MM.1S (cell line): ENCODE data around the gene ZBED5.

Experiments used
- DNase-seq: peaks from one replicate; pipeline ENCODE4 v3.0.0-alpha.2; 2015
- H2AFZ ChIP-seq: fragments of 300-600 bp; sonication (generic); 2 replicates; pipeline ENCODE4 v1.6.0; 2016; ENCODE audit warnings: antibody characterized with exemption, low read length
- H3F3A ChIP-seq: fragments of 300-600 bp; sonication (generic); 2 replicates; pipeline ENCODE4 v1.6.1; 2016; ENCODE audit warnings: mild to moderate bottlenecking, antibody characterized with exemption, low read length, moderate library complexity, mixed read lengths; ENCODE audit not compliant: insufficient read depth
- H3K27ac ChIP-seq: fragments of 300-600 bp; sonication (generic); 2 replicates; pipeline ENCODE4 v1.5.1; 2016; ENCODE audit warnings: mild to moderate bottlenecking, low read length
- H3K27me3 ChIP-seq: fragments of 300-600 bp; sonication (generic); replicated peaks from 2 replicates; pipeline ENCODE4 v1.6.0; 2016; ENCODE audit warnings: low read length; ENCODE audit not compliant: insufficient read depth
- H3K36me3 ChIP-seq: fragments of 300-600 bp; sonication (generic); replicated peaks from 2 replicates; pipeline ENCODE4 v1.6.1; 2016; ENCODE audit warnings: mild to moderate bottlenecking, low read length, mixed read lengths; ENCODE audit not compliant: insufficient read depth
- H3K4me1 ChIP-seq: fragments of 300-600 bp; sonication (generic); 2 replicates; pipeline ENCODE4 v1.6.1; 2016; ENCODE audit warnings: low read length, mixed read lengths
- H3K4me2 ChIP-seq: fragments of 300-600 bp; sonication (generic); 2 replicates; pipeline ENCODE4 v1.6.0; 2016; ENCODE audit warnings: low read depth, low read length
- H3K4me3 ChIP-seq: fragments of 300-600 bp; sonication (generic); 2 replicates; pipeline ENCODE4 v1.5.1; 2016; ENCODE audit warnings: low read length, mixed read lengths
- H3K79me2 ChIP-seq: fragments of 300-600 bp; sonication (generic); 2 replicates; pipeline ENCODE4 v1.6.1; 2016; ENCODE audit warnings: mixed run types, low read length, mixed read lengths
- H3K9ac ChIP-seq: fragments of 300-600 bp; sonication (generic); 2 replicates; pipeline ENCODE4 v1.6.1; 2016; ENCODE audit warnings: low read length, mixed read lengths
- H3K9me2 ChIP-seq: fragments of 300-600 bp; sonication (generic); replicated peaks from 2 replicates; pipeline ENCODE4 v1.6.1; 2016; ENCODE audit warnings: mild to moderate bottlenecking, low read length, mixed read lengths; ENCODE audit not compliant: insufficient read depth
- H3K9me3 ChIP-seq: fragments of 300-600 bp; sonication (generic); replicated peaks from 2 replicates; pipeline ENCODE4 v1.6.1; 2016; ENCODE audit warnings: mild to moderate bottlenecking, low read length, mixed read lengths; ENCODE audit not compliant: insufficient read depth
- H4K20me1 ChIP-seq: fragments of 300-600 bp; sonication (generic); 2 replicates; pipeline ENCODE4 v1.6.1; 2016; ENCODE audit warnings: mild to moderate bottlenecking, low read length, moderate library complexity, mixed read lengths; ENCODE audit not compliant: insufficient read depth
- EZH2 ChIP-seq: fragments of 300-600 bp; sonication (generic); optimal IDR thresholded peaks from 2 replicates; pipeline ENCODE3; 2017; ENCODE audit warnings: low read depth, mild to moderate bottlenecking, antibody characterized with exemption, low read length, mixed read lengths
- EZH2phosphoT487 ChIP-seq: fragments of 300-600 bp; sonication (generic); IDR thresholded peaks from 2 replicates; pipeline ENCODE4 v1.6.1; 2018; ENCODE audit warnings: antibody characterized with exemption, low read length
- TF ChIP-seq, protein P1 (sequence below): fragments of 300-600 bp; sonication (generic); IDR thresholded peaks from 2 replicates; pipeline ENCODE4 v1.5.1; 2016; ENCODE audit warnings: antibody characterized with exemption, low read length, mixed read lengths

The ZBED5 gene

GRCh38 chr11:10857709-10858438 lies at the start of gene ZBED5:
Gene ZBED5, minus strand, starts transcription at chr11:10858053. Its CDS starts 3,108 bp downstream, at chr11:10854945.
- peaks cover 48% of the 10 kb centered on the region for H3K79me2 ChIP-seq
- H3K9ac ChIP-seq = peak within 1 kb of the TSS; percentile 90
- H3K27ac ChIP-seq = peak within 1 kb of the TSS; percentile 88
- H3K36me3 ChIP-seq = peaks cover 21% of the 10 kb centered on the region
- peak; percentile 99 for DNase-seq
- peak within 1 kb of the TSS; percentile 96 for H3K4me3 ChIP-seq
- no peaks in the 10 kb centered on the region for H3K9me2 ChIP-seq
- peaks cover 8% of the 10 kb centered on the region; the same call in 1 of the 2 replicates for H3K4me1 ChIP-seq
- peak within 1 kb of the TSS; percentile 93 for H2AFZ ChIP-seq
- no peaks in the 10 kb centered on the region for H3K27me3 ChIP-seq
- peak within 1 kb of the TSS; percentile 83 for H3K4me2 ChIP-seq
- H3K9me3 ChIP-seq = no peaks in the 10 kb centered on the region
- H3F3A ChIP-seq = peaks cover 13% of the 10 kb centered on the region
- H4K20me1 ChIP-seq = no peaks in the 10 kb centered on the region
- TF ChIP-seq EZH2 = no peak
- TF ChIP-seq, protein P1, sequence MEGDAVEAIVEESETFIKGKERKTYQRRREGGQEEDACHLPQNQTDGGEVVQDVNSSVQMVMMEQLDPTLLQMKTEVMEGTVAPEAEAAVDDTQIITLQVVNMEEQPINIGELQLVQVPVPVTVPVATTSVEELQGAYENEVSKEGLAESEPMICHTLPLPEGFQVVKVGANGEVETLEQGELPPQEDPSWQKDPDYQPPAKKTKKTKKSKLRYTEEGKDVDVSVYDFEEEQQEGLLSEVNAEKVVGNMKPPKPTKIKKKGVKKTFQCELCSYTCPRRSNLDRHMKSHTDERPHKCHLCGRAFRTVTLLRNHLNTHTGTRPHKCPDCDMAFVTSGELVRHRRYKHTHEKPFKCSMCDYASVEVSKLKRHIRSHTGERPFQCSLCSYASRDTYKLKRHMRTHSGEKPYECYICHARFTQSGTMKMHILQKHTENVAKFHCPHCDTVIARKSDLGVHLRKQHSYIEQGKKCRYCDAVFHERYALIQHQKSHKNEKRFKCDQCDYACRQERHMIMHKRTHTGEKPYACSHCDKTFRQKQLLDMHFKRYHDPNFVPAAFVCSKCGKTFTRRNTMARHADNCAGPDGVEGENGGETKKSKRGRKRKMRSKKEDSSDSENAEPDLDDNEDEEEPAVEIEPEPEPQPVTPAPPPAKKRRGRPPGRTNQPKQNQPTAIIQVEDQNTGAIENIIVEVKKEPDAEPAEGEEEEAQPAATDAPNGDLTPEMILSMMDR = peak; percentile 22; the same call in 1 of the 2 replicates

DNA sequence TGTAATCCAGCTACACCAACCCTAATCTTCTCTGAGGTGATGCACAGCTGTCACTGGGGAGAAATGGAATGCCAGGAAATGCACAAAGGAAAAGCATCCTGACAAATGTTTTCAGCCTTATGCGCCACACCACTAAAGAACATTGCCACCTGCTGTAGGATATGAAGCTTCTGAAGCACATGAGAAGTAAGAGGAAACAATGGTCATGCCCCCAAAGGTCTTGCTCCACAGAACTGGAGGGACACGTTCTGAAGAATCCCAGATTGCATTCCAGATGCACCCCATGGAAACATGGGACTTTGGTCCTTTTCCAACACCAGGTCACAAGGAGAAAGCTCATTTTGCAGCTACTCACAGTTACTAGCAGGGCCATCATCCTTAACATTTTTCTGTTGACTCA lies 48.7 kb upstream of the ZBED5 start:
- Histone ChIP-seq H3K4me1 (no peaks in the 10 kb centered on the region), H3K4me3 (no peak overlapping the region), H3K4me2 (no peak overlapping the region), H3K9me2 (no peaks in the 10 kb centered on the region), H2AFZ (no peak overlapping the region), H3K27me3 (no peaks in the 10 kb centered on the region), H3K27ac (no peak overlapping the region), H3K79me2 (no peaks in the 10 kb centered on the region), H3F3A (no peaks in the 10 kb centered on the region), H4K20me1 (no peaks in the 10 kb centered on the region), H3K36me3 (no peaks in the 10 kb centered on the region), H3K9me3 (no peaks in the 10 kb centered on the region), H3K9ac (no peak overlapping the region)
- TF ChIP-seq EZH2phosphoT487 (no peak), EZH2 (no peak)
- TF ChIP-seq, protein P1 = no peak
- no peak for DNase-seq

- Histone ChIP-seq H2AFZ (no peak overlapping the region), H3K9me3 (no peaks in the 10 kb centered on the region), H3K36me3 (no peaks in the 10 kb centered on the region), H3K4me1 (no peaks in the 10 kb centered on the region), H3K4me3 (no peak overlapping the region), H3F3A (no peaks in the 10 kb centered on the region), H3K27ac (no peak overlapping the region), H4K20me1 (no peaks in the 10 kb centered on the region), H3K79me2 (no peaks in the 10 kb centered on the region), H3K9ac (no peak overlapping the region), H3K9me2 (no peaks in the 10 kb centered on the region), H3K4me2 (no peak overlapping the region), H3K27me3 (no peaks in the 10 kb centered on the region)
- DNase-seq = no peak
- TF ChIP-seq EZH2phosphoT487 (no peak), EZH2 (no peak)
- TF ChIP-seq, protein P1 = no peak
Measured at GRCh38 chr11:10902301-10903063, 44.6 kb upstream of the ZBED5 start.
